Activated CD4-positive, alpha-beta T cell treated with anti-CD3 and anti-CD28 coated beads, Interleukin-10, Interleukin-2, amounts not matched to agents 100 ng/mL and 50 ng/mL, durations not matched to agents 16 hours and 8 hours (primary cell): Measurements from ENCODE around the gene SH3RF1.

Source experiments
- DNase-seq: peaks from one replicate; pipeline ENCODE4 v3.0.0-alpha.2; 2020

Gene SH3RF1

DNA sequence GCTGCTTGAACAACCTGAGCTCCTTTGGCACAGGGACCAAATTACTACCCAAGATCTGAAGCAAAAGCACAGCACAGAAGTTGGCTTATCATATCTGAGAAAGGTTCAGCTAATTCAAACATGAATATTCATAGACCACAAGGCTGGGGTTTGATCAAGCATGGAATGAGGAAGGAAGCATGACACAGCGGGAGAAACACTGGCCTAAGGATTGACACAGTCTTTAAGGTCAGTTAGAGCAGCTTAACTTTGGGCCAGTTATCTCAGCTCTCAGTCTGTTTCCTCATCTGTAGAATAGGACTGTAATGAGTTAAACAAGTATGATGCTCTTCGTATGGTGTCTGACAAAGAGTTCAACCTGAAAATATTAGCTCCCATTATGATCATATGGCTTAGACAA, 172.2 kb downstream of the SH3RF1 start:
- DNase-seq: peak; percentile 3

DNA sequence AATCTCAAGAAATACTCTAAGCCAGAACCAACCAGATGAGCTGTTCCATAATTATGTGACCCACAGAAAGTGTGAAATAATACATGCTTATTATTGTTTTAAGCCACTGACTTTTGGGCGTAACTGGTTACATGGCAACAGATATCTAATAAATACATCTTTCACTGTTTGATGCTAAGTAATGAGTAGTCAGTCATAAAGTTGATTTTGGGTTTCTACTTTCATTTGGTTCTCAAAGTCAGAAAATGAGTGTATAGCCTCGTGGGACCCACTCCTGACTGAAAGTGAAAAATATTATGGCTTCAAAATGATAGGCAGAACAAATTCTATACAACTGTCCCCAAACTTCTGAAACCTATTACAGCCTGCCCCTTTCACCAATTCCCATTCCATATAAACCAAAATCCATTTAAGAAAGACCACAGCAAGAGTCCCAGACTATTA, 172.7 kb downstream of the SH3RF1 start:
- DNase-seq: peak; percentile 17

DNA sequence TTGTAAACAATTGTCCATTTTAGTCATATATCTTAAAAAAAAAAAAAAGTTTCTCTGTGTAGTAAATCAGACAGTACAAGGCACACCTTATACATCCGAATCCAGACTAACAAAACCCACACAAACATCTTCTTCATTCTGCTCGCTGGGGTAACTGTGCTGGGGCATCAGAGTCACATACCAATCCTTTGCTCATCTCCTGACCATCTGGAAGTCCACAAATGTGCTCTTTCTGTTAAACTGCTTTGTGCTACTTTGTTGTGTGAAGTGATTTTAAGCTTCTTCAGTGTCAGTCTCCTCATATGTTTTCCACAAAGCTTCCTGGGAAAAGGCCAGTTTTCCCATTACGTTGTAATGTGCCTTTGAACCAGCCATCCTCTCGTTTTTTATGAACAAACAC, 174.5 kb downstream of the SH3RF1 start:
- DNase-seq: no peak

DNA sequence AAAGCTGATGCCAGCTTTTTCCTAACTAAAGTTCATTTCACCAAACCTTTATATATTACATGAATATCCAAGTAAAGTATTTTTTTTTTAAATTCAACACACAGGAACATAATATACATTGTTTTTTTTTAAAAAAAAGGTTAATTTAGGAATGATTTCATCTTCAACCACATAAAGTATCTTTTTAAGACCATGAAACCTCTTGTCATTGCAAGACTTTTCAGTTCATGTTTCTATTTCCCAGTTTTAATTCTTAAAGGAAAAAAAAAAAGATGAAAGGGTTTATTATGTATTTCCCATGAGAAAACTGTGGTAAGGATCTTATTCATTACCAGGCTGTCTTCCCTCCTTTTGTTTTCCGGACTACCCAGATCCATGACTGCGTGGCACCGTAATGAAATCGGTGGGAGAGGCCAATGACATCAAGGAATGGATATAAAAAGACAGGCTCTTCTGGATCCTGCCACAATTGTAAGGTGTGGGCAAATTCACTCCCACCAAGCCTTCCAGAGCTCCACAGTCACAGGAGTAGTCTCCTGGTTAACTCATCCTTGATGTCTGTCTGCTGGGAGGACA, 176.0 kb downstream of the SH3RF1 start:
- DNase-seq: no peak

DNA sequence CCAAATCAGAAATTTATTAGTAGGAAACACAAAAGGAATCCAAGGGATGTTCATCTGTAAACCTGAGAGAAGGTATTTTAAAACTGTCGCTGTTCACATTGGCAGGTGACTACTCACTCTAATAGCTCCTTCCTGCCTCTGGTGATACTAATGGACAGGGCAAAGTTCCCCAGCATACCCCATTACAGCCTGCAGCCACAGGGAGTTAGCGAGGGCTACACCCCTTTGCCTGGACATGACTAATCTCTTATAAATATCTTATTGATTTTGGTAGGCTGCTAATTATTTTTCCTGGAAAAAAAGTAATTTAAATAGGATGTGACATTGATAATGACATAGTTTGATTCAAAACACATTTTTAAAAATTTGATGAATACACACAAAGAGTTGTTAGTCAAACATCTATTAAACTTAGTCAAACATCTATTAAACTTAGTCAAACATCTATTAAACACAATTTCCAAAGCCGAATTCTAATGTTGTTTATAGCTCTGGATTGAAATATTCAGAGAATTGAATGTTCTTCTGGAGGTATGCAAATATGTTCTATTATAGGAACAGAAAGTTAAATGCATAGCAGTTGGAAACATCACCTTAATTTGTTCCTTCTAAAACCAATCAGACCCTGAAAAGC, 177.8 kb downstream of the SH3RF1 start:
- no peak for DNase-seq

DNA sequence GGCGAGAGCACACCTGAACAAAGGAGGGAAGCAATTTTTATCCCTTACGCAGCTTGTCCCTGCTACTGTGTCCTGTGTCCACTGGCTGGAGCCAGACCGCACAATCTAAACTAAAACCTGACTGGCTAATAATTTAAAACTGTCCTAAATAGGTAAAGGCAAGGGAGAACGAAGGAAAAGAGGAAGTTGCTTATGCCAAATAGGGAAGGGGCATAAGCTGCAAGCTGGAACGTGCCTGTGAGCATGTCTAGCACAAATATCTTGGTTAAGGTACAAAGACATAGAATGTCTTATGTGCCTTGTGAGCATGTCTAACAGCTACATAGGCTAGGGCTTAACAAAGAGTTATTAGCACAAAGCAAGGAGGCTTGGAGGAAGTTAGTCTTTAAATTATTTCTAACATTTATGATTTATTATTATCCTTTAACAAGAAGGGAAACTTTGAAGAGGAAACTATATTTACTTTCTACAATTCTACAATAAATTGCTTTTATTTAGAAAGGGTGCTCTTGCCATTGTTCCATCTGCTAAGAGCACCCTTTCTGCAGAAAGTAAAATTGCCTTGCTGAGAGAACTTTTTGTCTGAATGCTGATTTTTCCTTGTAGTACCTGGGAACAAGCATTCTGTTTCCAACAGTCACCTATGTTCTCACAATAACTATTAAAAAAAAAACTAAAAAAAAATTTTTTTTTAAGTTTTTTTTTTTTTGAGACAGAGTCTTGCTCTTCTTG, 180.1 kb downstream of the SH3RF1 start:
- no peak for DNase-seq

DNA sequence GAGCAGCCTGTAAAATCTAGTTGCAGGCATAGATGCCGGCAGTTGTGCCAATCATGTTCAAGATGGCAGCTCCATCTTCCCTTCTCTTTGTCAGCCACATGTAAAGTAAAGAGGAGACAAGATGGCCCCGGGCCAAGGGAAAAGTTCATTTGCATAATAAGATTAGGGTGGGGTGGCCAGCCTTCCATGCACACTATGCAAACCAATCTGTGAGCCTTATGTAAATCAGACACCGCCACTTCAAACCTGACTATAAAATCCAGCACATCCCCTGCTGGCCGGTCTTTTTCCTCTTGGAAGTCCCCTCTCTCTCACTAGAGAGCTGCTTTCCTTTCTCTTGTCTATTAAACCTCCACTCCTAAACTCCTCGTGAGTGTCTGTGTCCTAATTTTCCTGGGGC, 181.8 kb downstream of the SH3RF1 start:
- DNase-seq: no peak

DNA sequence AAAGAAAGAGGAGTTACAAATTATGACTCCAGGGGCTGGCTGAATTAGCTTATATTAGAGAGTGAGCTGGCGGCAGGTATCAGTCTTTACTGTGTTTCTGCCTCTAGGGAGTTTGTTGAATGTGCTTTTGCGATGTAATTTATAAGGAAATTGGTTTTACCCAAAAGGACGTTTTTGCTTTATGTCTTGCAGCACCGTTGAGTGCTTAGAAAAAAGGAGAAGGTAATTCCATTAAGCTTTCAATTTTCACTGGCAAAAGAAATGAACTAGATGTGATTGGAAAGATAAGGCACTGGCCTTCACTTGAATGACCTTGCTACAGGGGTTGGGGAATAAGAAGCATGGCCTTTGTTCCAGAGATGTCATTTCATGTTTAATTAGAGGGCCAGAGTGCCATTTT, 185.8 kb downstream of the SH3RF1 start:
- no peak for DNase-seq

DNA sequence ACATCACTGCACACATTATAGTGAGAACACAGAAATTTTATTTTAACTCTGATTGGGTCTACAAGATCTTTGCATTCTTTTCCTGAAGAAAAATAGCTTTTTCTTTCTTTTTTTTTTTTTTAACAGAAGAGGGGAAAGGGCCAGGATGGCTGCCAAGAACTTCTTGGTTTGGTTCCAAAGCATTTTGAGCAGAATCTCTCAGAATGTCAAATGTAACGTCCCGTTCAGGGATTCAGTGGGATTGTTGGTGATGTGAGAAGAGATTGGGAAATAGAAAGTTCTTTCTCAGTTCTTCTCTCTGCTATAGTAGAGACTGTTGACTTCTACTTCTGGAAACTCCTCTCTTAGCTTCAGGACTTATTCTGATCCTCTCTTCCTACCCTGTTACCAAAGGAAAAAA, 189.8 kb downstream of the SH3RF1 start:
- DNase-seq: no peak

DNA sequence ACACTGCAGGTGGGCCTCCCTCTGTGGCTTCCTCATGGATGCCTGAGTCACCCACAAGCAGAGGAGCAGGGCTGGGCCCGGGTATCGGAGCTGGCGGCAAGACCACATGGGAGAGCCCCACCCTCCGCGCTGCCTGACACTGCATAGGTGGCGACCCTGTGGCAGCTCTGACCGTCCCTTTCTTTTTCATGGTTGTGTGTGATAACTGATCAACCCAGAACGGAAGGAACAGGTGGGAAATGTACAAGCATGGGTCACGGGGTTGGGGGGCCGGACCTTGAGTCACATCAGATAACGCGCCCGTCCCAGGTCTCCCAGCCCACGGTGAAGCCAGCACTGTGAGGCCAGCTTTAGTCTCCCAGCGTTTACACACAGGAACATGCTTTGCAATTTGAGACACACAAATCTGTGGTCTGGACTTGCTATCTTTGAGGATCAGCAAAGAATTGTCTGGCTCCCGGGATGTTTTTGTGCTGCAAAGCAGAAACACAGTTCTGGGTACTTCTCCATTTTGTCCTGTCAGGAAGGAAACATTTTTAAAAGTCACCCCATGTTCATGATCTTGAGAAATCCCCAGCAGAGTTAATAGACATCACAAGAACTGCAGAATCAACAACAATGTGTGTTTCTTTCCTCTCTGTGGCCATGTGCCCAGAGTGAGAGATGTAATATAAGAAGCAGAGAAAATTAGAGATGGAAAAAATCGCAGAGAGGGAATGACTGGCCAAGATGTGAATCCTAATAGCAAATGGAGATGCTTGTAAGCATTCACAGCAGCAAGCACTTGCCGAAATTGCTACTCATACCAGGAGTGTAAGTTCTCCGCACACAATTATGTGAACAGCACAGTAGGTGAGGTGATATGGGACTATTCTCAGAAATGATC, 190.6 kb downstream of the SH3RF1 start:
- DNase-seq: peak; percentile 20

DNA sequence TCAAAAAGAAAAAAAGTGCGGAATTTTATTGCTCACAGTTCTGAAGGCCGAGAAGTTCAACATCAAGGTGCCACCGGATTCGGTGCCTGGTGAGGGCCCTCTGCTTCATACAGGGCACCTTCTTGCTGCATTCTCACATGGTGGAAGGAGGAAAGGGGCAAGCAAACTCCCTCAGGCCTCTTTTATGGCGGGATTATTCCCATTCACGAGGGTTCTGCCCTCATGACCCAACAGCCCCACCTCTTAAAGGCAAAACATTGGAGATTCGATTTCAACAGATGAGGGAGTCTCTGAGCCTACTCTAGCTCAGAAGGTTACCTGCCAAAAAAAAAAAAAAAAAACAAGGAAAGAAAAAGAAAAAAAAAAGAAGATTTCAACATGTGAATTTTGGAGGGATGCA, 196.6 kb downstream of the SH3RF1 start:
- no peak for DNase-seq

DNA sequence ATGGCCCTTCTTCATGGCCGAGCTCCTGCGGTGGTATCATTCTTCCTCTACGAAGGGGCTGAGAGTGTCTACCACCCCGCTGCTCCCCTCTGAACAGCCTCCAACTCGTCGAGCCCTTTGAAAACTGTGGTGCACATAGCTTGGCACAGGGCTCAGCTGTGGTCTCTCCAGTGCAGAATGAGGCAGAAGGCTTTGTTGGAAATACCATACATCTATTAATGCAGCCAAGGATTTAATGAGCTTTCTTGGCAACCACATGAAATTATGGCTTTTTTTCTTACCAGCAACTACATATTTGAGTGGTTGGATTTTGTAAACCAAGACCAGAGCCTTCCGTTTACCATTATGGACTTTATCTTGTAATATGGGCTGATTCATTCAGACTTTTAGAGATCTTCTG, 199.0 kb downstream of the SH3RF1 start:
- no peak for DNase-seq

DNA sequence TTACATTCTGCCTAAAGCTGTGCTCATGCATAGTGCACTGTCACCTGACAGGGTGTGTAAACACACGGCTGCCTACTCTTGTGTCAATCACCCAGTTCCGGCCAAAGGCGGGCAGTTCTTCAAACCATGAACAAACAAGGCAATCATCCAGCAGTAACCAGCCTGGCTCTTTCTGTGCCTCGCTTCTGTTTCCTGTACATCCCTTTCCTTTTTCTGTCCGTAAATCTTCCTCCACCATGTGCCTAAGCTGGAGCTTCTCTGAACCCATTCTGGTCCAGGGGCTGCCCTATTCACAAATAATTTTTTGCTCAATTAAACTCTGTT, 199.9 kb downstream of the SH3RF1 start:
- DNase-seq: no peak

DNA sequence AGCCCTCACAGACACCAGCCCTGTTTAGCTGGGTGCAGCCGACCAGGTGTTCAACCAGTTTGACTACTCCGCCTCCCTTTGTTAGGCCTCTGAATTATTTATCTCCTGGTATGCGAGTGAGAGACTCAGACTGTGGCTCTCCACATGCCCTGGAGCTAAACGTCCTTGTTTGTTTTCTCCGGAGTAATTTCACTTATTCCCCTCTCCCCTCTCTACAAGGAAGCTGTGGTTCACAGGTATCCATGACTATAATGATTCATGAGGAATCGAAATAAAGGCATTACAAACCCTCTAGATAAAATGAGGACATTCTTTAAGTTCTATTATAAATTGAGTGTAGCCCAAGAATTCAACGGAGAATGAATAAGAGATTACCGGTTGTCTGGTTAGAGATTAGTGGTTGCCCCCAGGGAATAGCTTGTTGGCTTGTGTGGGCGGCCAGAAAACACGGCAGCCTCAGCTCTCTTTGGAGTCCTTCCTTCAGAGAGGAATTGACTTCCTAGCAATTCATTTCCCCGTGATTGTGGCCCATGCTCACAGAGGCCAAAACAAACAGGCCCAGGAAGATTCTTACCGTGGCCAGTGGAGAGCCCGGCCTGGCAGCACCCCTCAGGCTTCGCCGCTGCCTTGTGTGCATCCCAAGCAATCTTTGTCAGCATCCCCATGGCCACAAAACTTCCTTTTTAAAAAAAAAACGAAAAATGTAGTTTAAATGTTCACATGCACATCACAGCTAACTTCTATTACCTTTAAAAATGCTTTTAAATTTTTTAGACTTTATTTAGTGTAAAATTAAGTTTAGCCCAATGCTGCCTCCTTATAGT, 200.5 kb downstream of the SH3RF1 start:
- DNase-seq: no peak

DNA sequence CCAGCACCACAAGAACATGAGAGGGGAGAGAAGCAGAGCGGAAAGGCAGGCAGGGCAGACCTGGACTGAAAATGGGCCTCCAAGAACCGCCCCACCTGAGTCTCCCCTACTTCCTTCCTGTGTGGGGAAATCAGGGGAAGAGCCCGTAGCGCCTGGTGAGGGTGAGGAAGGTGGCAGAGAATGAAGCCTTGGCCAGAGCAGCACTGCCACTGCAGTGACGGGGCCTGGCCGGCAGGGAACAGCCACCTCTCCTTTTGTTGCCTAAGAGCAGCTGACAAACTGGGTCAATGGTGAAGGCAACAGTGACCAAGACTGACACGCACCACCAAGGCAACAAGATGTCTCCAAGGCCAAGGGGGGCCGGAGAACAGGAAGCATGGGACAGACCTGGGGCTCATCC, 202.3 kb downstream of the SH3RF1 start:
- DNase-seq: no peak

DNA sequence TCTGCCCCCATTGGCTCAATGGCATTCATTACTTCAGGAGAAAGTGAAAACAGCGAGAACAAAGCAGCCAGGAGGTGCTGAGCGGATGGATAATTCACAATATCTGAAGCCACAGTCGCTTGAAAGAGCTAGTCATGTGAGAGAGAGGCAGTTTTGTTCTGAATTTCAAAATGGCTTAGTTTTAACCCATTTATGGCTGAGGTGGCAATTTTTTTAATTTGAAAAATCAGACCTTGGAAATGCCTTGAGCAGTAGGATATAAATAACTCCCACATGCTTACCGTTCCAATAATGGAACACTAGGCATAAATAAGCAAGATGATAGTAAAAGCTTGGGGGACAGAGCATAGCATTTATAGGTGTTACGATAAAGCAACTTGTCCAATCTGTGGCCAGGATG, 203.8 kb downstream of the SH3RF1 start:
- no peak for DNase-seq

DNA sequence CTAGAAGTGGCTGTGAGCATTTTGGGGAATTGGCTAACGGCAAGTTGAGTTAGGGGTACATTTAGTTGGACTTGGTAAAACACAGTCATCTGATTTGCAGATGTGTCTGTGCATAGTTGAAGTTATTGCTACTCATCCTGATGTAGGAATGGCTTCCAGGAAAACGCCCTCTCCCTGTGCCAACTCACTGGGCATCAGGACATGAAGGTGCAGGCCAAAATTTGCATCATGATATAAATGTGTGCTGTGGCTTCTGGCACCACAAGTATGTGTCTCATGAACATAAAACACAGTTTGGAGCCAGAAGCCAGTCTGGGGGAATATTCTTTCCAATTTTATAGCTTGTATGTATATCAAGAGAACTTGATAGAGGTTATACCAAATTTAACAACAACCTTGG, 206.5 kb downstream of the SH3RF1 start:
- no peak for DNase-seq

DNA sequence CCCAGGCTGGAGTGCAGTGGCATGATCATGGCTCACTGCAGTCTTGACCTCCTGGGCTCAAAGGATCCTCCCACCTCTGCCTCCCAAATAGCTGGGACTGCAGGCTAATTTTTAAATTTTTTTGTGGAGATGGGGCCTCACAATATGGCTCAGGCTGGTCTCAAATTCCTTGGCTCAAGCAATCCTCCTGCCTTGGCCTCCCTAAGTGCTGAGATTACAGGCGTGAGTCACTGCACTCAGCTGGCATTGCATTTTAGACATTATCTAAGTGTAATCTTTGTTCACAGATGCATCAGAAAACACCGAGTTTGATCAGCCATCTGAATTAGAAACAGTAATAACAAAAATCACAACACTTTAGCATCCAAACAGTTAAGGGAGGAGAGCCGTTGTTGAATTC, 207.3 kb downstream of the SH3RF1 start:
- no peak for DNase-seq

DNA sequence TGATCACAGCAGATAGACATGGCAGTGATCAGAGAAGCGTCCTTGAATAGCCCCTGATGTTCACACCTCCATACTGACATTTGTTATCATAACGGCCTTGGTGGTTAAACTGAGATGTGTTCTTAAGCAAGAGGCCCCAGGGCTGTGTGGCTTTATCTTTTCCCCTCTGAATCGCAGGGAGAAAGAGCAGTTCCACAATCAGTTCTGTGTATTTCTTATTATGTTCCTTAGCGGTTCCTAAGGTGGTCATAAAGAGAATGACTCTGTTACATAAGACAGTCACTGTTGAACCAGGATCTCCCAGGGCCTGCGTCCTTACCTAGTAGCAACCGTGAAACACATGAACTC, 207.9 kb downstream of the SH3RF1 start:
- DNase-seq: no peak

DNA sequence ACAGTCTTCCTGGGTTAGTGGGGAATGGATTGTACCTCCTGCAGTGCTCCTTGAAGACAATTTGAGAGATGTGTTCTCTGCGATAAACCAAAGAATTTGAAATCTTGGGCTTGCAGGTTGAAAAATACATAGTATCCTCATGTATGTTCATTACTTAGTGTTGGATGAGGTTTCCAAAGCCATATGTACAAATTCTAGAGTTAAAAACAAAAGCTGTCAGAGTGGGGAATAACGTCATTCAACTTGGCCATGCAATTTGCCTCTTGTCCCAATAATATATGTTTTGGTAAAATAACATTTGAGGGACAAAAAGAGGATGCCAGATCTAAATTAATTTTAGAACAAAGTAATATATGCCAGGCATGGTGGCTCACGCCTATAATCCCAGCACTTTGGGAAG, 209.4 kb downstream of the SH3RF1 start:
- DNase-seq: no peak

DNA sequence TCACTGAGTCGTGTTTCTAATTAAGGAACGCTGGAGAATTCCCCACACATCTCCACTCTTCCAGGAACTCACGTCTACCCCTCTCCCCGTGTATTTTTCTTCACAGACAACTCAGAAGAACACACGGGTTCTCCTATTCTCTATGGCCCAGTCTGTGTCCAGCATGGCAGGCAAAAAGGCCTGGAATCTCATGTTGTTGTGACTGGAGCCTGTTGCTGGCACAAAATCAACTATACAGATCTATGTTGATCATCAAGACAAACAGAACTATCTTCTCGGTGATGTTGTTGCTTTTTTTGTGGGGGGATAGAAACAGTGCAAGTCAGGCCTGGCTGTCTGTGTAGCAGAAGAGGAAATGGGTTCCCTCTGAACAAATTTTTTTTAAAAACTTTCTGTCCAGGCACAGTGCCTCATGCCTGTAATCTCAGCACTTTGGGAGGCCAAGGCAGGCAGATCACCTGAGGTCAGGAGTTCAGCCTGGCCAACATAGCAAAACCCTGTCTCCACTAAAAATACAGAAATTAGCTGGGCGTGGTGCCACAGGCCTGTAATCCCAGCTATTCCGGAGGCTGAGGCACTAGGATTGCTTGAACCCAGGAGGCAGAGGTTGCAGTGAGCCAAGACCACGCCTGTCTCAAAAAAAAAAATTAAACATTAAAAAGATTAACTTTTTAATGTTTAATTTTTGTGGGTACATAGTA, 210.2 kb downstream of the SH3RF1 start:
- DNase-seq: no peak
